HEK293 (cell line): ENCODE measurements around the gene PPIL4.

Experiments
- CTCF ChIA-PET: fragments of 350-600 bp; formaldehyde crosslinking; extraction: SDS; loops from one replicate; lab custom pipeline; 2021; ENCODE audit warnings: antibody characterized with exemption; lab: Yijun Ruan, JAX
- POLR2A ChIA-PET: fragments of 300-600 bp; formaldehyde crosslinking; extraction: SDS; loops from one replicate; lab custom pipeline; 2020; ENCODE audit warnings: antibody characterized with exemption, inconsistent platforms; lab: Yijun Ruan, JAX
- H3K27ac ChIP-seq: fragments of 200-500 bp; sonication (Bioruptor generic); 2 replicates; pipeline ENCODE4 v1.5.1; 2014; ENCODE audit warnings: low read depth, low read length, control low read depth, inconsistent platforms; ENCODE audit errors: extremely low read depth
- H3K36me3 ChIP-seq, 2 experiments: fragments of 200-500 bp in 1 of 2; sonication (Bioruptor generic) in 1 of 2; 1 replicate in 1 of 2; 2 replicates in 1 of 2; pipeline ENCODE4 v1.5.1; 2014 to 2017; ENCODE audit warnings: inconsistent platforms in 2 of 2, low read length in 2 of 2; ENCODE audit not compliant: control insufficient read depth in 2 of 2, insufficient read depth in 1 of 2
- H3K4me1 ChIP-seq: fragments of 200-500 bp; sonication (Bioruptor generic); 2 replicates; pipeline ENCODE4 v1.5.1; 2014; ENCODE audit warnings: mild to moderate bottlenecking, low read length, inconsistent platforms; ENCODE audit not compliant: control insufficient read depth, insufficient read depth
- H3K4me3 ChIP-seq: 2 replicates; pipeline ENCODE4 v1.5.1; 2011; ENCODE audit warnings: low read depth, mild to moderate bottlenecking, control low read depth, low read length, moderate library complexity
- H3K9me3 ChIP-seq: fragments of 200-500 bp; sonication (Bioruptor generic); 2 replicates; pipeline ENCODE4 v1.5.1; 2014; ENCODE audit warnings: low read depth, low read length, inconsistent platforms; ENCODE audit not compliant: control insufficient read depth, insufficient read depth
- PRDM2 ChIP-seq: fragments of 450-650 bp; formaldehyde crosslinking; IDR thresholded peaks from 2 replicates; pipeline ENCODE4 v1.5.1; 2016; ENCODE audit warnings: missing biosample characterization, missing genetic modification characterization, borderline replicate concordance
- PRDM6 ChIP-seq: fragments of 450-650 bp; formaldehyde crosslinking; IDR thresholded peaks from 2 replicates; pipeline ENCODE4 v1.5.1; 2017; ENCODE audit warnings: missing biosample characterization, missing genetic modification characterization
- SALL2 ChIP-seq: fragments of 450-650 bp; formaldehyde crosslinking; IDR thresholded peaks from 2 replicates; pipeline ENCODE4 v1.5.0; 2017; ENCODE audit warnings: missing biosample characterization, mild to moderate bottlenecking, missing genetic modification characterization, borderline replicate concordance
- SETDB1 ChIP-seq: IDR thresholded peaks from one replicate; pipeline ENCODE4 v1.6.1; 2017; ENCODE audit warnings: mild to moderate bottlenecking, low read length, moderate library complexity, mixed read lengths; ENCODE audit not compliant: insufficient read length
- SP2 ChIP-seq: fragments of 450-650 bp; formaldehyde crosslinking; IDR thresholded peaks from 2 replicates; pipeline ENCODE4 v1.5.1; 2016; ENCODE audit warnings: missing biosample characterization, missing genetic modification characterization
- SP3 ChIP-seq: fragments of 450-650 bp; formaldehyde crosslinking; IDR thresholded peaks from 2 replicates; pipeline ENCODE4 v1.5.1; 2016; ENCODE audit warnings: missing biosample characterization, missing genetic modification characterization
- TCF7L2 ChIP-seq: IDR thresholded peaks from 2 replicates; pipeline ENCODE4 v1.6.1; 2011; ENCODE audit warnings: low read depth, mild to moderate bottlenecking, inconsistent platforms, low read length, moderate library complexity, borderline replicate concordance
- ZBTB10 ChIP-seq: fragments of 450-650 bp; formaldehyde crosslinking; IDR thresholded peaks from 2 replicates; pipeline ENCODE4 v1.5.1; 2016; ENCODE audit warnings: missing biosample characterization, missing genetic modification characterization
- ZNF266 ChIP-seq: fragments of 450-650 bp; formaldehyde crosslinking; IDR thresholded peaks from 2 replicates; pipeline ENCODE4 v1.5.1; 2016; ENCODE audit warnings: missing biosample characterization, missing genetic modification characterization, low read depth
- ZNF311 ChIP-seq: fragments of 450-650 bp; formaldehyde crosslinking; IDR thresholded peaks from 2 replicates; pipeline ENCODE4 v1.5.1; 2017; ENCODE audit warnings: missing biosample characterization, missing genetic modification characterization, borderline replicate concordance
- ZNF324 ChIP-seq: fragments of 450-650 bp; formaldehyde crosslinking; IDR thresholded peaks from 2 replicates; pipeline ENCODE4 v1.5.1; 2016; ENCODE audit warnings: missing biosample characterization, missing genetic modification characterization
- ZNF416 ChIP-seq: fragments of 450-650 bp; formaldehyde crosslinking; IDR thresholded peaks from 2 replicates; pipeline ENCODE4 v1.5.1; 2016; ENCODE audit warnings: missing biosample characterization, missing genetic modification characterization
- ZNF433 ChIP-seq: fragments of 450-650 bp; formaldehyde crosslinking; IDR thresholded peaks from 2 replicates; pipeline ENCODE4 v1.5.1; 2016; ENCODE audit warnings: missing biosample characterization, missing genetic modification characterization, low read depth
- ZNF473 ChIP-seq: fragments of 450-650 bp; formaldehyde crosslinking; IDR thresholded peaks from 2 replicates; pipeline ENCODE4 v1.5.1; 2017; ENCODE audit warnings: missing biosample characterization, missing genetic modification characterization
- ZNF544 ChIP-seq: fragments of 450-650 bp; formaldehyde crosslinking; IDR thresholded peaks from 2 replicates; pipeline ENCODE4 v1.5.0; 2017; ENCODE audit warnings: missing biosample characterization, missing genetic modification characterization
- ZNF555 ChIP-seq: fragments of 450-650 bp; formaldehyde crosslinking; conservative IDR thresholded peaks from 2 replicates; pipeline ENCODE4 v1.5.1; 2017; ENCODE audit warnings: missing biosample characterization, mild to moderate bottlenecking, missing genetic modification characterization, inconsistent platforms
- ZNF580 ChIP-seq: fragments of 450-650 bp; formaldehyde crosslinking; IDR thresholded peaks from 2 replicates; pipeline ENCODE4 v1.5.1; 2016; ENCODE audit warnings: missing biosample characterization, missing genetic modification characterization
- ZNF600 ChIP-seq: fragments of 450-650 bp; formaldehyde crosslinking; IDR thresholded peaks from 2 replicates; pipeline ENCODE4 v1.5.1; 2016; ENCODE audit warnings: missing biosample characterization, missing genetic modification characterization
- ZNF677 ChIP-seq: fragments of 450-650 bp; IDR thresholded peaks from 2 replicates; pipeline ENCODE4 v1.5.0; 2018; ENCODE audit warnings: missing biosample characterization, mild to moderate bottlenecking, missing genetic modification characterization, moderate library complexity
- ZNF707 ChIP-seq: fragments of 450-650 bp; formaldehyde crosslinking; IDR thresholded peaks from 2 replicates; pipeline ENCODE4 v1.5.1; 2016; ENCODE audit warnings: missing biosample characterization, missing genetic modification characterization
- ZNF792 ChIP-seq: fragments of 450-650 bp; formaldehyde crosslinking; IDR thresholded peaks from 2 replicates; pipeline ENCODE4 v1.5.1; 2016; ENCODE audit warnings: missing biosample characterization, missing genetic modification characterization
- ZSCAN30 ChIP-seq: fragments of 450-650 bp; IDR thresholded peaks from 2 replicates; pipeline ENCODE4 v1.5.1; 2018; ENCODE audit warnings: missing biosample characterization, mild to moderate bottlenecking, missing genetic modification characterization, moderate library complexity
- TF ChIP-seq, protein P1 (sequence below): fragments of 450-650 bp; formaldehyde crosslinking; IDR thresholded peaks from 2 replicates; pipeline ENCODE4 v1.5.1; 2016; ENCODE audit warnings: missing biosample characterization, missing genetic modification characterization

PPIL4 gene

DNA sequence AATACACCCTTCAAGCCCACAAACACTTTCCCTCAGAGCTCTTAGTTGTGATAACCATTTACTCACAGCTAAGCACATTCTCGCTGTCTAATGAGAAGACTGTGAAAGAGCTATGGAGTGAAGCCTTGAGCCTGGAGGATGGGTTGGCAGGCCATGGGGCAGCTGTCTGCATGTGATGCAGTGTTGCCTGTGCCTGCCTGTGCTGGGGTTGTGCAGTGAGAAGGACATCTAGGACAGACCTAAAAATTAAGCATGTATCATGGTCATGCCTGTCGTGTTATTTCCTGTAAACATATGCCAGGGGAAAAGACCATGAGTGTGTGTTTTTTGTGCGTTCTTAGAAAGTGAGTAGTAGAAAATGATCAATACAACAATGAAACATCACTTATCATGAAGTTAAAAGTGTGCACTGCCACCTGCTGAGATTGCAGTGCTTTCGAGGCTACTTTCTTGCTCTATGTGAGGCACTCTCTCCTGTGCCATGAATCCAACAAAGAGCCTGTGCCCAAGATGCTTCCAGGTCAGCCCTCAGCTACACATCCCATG is 53.0 kb downstream of the PPIL4 start:
- TF ChIP-seq TCF7L2, result no peak
- no peak for TF ChIP-seq ZNF544 (tag by site-specific recombination)
- TF ChIP-seq ZNF677, result no peak
- TF ChIP-seq ZNF792 (tag by site-specific recombination), result no peak
- TF ChIP-seq ZNF580 (tag by site-specific recombination), result no peak
- TF ChIP-seq ZNF416 (tag by site-specific recombination), result no peak
- TF ChIP-seq ZNF324 (tag by site-specific recombination), result no peak
- TF ChIP-seq SETDB1, result no peak
- no peak for TF ChIP-seq ZNF266
- TF ChIP-seq, protein P1, sequence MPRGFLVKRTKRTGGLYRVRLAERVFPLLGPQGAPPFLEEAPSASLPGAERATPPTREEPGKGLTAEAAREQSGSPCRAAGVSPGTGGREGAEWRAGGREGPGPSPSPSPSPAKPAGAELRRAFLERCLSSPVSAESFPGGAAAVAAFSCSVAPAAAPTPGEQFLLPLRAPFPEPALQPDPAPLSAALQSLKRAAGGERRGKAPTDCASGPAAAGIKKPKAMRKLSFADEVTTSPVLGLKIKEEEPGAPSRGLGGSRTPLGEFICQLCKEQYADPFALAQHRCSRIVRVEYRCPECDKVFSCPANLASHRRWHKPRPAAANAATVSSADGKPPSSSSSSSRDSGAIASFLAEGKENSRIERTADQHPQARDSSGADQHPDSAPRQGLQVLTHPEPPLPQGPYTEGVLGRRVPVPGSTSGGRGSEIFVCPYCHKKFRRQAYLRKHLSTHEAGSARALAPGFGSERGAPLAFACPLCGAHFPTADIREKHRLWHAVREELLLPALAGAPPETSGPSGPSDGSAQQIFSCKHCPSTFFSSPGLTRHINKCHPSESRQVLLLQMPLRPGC (tag by site-specific recombination), result no peak
- TF ChIP-seq ZNF311 (tag by site-specific recombination), result no peak
- no peak for TF ChIP-seq ZNF600 (tag by site-specific recombination)
- no peak for TF ChIP-seq SALL2 (tag by site-specific recombination)
- Histone ChIP-seq H3K27ac (no peak overlapping the region), H3K4me3 (no peak overlapping the region), H3K9me3 (no peaks in the 10 kb centered on the region), H3K36me3 (no peaks in the 10 kb centered on the region), H3K4me1 (no peaks in the 10 kb centered on the region)
- POLR2A ChIA-PET, result no interaction called here
- CTCF ChIA-PET, result interaction anchor here (1.5 kb wide), 1 partner anchor 61 kb away, joined by 6 read pairs; no protein-coding TSS in a partner anchor

DNA sequence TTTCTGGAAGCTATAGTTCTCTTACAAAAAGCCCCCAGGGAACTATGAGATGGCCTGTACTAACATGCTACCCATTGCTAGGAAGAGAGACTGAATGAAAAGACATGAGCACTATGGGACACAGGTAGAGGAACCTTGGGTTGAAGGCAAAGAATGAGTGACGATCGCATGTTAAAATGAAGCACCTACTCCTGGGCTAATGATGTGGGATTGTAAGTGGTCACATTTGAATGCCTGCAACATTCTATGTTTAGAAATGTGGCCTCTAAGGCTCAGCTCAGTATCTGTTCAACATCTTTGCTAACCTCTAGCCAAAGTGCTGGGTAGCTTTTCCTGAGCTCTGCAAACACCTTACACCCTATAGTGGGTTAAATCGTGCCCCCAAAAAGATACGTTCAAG is 55.9 kb downstream of the PPIL4 start:
- TF ChIP-seq PRDM2 (tag by site-specific recombination) (no peak), SP3 (tag by site-specific recombination) (no peak), ZNF433 (tag by site-specific recombination) (no peak), ZSCAN30 (tag by site-specific recombination) (no peak), SP2 (no peak), ZNF555 (tag by site-specific recombination) (no peak), ZBTB10 (no peak), ZNF473 (tag by site-specific recombination) (no peak), ZNF707 (no peak), PRDM6 (tag by site-specific recombination) (no peak)
- no peaks in the 10 kb centered on the region for H3K4me1 ChIP-seq
- H3K4me3 ChIP-seq, result no peak overlapping the region
- ChIA-PET CTCF (interaction anchor here (0.7 to 1.7 kb wide), 5 partner anchors 10 to 912 kb away, joined by 3 to 6 read pairs (median 4); no protein-coding TSS in a partner anchor), POLR2A (no interaction called here)
- no peaks in the 10 kb centered on the region for H3K9me3 ChIP-seq
- no peak overlapping the region for H3K27ac ChIP-seq
- H3K36me3 ChIP-seq, result no peaks in the 10 kb centered on the region
